NCI-H187 (cell line): ENCODE data around the gene SLC10A4.
"Not testable (repeated sequence)": the region's sequence is repeated elsewhere in the genome, so short reads cannot be mapped to it uniquely, and the experiment has no call there.

ENCODE experiments used
- DNase-seq, 2 experiments: peaks; one replicate each; lab custom pipeline; 2025; lab: John Stamatoyannopoulos, UW

Gene SLC10A4, protein sequence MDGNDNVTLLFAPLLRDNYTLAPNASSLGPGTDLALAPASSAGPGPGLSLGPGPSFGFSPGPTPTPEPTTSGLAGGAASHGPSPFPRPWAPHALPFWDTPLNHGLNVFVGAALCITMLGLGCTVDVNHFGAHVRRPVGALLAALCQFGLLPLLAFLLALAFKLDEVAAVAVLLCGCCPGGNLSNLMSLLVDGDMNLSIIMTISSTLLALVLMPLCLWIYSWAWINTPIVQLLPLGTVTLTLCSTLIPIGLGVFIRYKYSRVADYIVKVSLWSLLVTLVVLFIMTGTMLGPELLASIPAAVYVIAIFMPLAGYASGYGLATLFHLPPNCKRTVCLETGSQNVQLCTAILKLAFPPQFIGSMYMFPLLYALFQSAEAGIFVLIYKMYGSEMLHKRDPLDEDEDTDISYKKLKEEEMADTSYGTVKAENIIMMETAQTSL

GRCh38 chr4:48483006-48483776 is at the start of gene SLC10A4:
TSS of gene SLC10A4 (plus strand) at chr4:48483343. CDS start at chr4:48483562, 219 bp downstream.
- peak; percentile 17 to 30 for DNase-seq

- no peak for DNase-seq
These were observed 46.8 kb upstream of the SLC10A4 start for GRCh38 chr4:48436318-48436717.

- no peak for DNase-seq
These were observed 43.2 kb upstream of the SLC10A4 start for GRCh38 chr4:48439988-48440387.

DNA sequence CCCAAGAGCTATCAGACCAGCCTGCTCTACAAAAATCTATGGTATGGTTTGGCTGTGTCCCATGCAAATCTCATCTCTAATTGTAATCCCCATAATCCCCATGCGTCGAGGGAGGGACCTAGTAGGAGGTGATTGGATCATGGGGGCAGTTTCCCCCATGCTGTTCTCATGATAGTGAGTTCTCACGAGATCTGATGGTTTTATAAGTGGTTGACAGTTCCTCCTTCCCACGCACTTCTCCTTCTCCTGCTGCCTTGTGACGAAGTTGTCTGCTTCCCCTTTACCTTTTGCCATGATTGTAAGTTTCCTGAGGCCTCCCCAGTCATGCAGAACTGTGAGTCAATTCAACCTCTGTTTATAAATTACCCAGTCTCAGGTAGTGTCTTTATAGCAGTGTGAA is 42.2 kb upstream of the SLC10A4 start:
- not testable (repeated sequence) for DNase-seq

DNA sequence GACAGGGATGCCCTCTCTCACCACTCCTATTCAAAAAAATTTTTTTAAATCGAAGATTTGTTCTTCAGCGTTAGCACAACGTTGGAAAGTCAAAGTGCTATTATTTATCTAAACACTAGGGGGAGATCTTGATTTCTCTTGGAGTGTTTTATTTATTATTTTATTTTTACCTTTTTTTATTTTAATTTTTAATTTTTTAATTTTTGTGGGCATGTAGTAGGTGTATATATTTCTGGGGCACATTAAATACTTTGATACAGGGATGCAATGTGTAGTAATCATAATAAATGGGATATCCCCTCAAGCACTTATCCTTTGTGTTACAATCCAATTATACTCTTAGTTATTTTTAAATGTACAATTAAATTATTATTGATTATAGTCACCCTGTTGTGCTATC is 37.4 kb upstream of the SLC10A4 start:
- DNase-seq: no peak

DNA sequence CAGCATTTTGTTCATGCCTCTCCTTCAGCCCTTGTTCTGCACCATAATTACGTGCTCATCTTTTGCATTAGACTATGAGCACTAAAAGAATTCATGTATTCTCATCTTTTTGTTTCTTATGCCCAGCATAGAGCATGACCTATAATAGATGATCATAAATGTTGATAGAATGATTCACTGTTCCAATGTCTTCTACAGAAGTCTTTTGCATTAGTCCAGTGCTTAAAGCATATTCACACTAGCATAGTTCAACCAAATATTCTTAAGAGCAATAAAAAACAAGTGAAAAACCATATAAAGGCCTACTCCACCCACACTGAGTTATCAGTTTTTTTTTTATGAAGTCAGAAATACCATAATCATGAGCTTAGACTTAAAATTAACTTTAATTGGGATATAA is 36.5 kb upstream of the SLC10A4 start:
- DNase-seq: no peak

DNA sequence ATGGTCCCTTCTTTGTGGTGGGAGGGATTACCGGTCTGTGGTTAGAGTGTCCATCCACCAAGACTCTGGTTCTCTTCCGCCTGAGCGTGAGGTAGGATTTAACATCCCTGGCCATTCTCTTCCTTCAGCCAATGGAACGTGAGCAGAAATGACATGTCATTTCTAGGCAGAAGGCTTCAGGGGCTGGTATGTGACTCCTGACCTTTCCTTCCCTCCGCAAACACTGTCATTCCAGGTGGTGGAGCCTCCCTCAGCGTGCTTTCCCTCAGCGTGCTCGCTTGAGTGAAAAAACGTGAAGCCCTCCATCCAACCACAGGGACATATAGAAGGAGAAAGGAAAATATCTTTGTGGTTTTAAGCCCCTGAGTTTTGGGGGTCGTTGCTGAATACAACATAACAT is 34.0 kb upstream of the SLC10A4 start:
- no peak for DNase-seq

DNA sequence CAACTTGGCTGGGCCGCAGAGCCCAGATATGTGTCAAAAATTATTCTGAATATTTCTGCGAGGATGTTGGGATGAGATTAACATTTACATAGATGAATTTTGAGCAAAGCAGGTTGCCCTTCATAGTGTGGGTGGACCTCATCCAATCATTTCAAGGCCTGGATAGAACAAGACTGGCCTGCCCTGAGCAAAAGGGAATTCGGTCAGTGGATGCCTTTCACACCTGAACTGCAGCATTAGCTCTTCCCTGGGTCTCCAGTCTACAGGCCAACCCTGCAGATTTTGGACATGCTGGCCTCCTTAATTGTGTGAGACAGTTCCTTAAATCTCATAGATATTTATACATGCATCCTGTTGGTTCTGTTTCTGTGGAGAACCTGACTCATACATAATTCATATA is 32.4 kb upstream of the SLC10A4 start:
- DNase-seq: no peak

DNA sequence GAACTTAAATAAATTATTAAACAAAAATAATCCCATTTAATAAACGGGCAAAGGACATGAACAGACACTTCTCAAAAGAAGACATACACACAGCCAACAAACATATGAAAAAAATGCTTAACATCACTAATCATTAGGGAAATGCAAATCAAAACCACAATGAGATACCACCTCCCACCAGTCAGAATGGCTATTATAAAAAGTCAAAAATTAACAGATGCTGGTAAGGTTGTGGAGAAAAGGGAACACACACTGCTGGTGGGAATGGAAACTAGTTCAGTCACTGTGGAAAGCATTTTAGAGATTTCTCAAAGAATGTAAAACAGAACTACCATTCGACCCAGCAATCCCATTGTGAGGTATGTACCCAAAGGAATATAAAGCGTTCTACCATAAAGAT is 31.5 kb upstream of the SLC10A4 start:
- not testable (repeated sequence) for DNase-seq

DNA sequence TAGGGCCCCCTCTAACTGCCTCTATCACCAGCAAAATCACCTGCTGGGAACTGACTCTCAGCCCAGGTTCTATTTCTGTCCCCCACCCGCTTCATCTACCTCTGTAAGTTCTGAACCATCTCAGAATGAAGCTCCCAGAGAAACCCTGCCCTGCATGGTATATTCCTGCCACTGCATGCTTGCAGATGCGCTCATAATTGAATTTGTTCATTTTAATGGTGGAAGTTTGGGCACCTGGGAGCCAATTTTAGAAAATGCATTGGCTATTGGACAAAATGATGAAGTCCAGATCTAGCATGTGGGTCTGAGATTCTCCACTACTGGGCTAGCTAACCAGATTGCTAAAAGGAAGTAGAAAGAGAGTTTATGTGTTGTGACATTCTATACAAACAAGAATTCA is 28.6 kb upstream of the SLC10A4 start:
- DNase-seq: no peak

DNA sequence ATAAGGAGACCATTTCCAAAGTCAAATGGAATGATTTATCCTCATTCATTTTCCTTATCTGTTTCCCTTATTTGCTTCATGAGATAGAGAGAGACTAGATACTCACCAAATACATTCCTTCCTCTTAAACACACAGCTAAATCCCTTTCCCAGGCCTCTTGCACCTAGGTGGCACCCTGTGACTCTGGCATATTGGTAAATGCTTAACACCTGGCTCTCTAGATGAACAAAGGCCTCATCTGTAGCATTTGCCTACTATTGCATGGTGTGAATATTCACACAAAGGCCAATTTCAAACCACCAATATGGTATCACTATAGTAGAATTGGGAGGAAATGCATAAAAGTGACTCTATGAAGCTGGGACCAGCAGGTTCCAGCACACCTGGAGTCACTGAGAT is 22.1 kb upstream of the SLC10A4 start:
- DNase-seq: no peak

DNA sequence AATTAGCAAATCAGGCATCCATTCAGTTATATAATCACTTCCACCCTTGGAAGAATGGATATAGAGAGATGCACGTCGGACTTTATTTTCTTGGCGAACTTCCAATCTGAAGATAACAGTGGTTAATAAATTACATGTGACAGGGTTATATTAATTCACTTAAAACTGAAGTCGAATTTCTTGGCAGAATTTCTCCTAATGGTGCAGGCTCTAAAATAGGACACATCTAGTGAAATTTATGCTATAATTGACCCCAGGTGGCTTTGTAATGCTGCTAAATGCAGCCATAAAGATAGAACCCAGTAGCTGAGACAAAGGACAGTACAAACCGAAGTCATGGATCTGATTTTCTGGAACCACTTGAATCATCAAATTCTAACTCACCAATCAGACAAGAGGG is 20.8 kb upstream of the SLC10A4 start:
- no peak for DNase-seq

DNA sequence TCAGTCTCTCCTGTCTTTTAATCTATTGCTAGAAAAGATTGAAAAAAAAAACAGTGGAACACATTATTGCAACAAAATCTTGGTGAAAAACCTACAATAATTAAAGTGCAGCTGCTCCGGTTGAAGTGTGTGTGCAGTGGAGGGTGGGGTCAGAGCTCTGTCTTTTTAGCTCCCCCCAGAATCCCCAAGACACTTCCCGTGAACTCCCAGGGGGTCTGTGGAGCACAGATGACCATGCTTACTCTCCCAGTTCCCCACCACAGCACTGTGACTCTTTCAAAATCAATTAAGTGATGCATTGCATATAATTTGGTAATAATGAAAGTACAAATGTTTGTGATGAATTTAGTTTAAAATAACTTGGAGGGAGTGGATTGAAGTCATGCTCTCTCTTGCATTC is 15.7 kb upstream of the SLC10A4 start:
- no peak for DNase-seq

DNA sequence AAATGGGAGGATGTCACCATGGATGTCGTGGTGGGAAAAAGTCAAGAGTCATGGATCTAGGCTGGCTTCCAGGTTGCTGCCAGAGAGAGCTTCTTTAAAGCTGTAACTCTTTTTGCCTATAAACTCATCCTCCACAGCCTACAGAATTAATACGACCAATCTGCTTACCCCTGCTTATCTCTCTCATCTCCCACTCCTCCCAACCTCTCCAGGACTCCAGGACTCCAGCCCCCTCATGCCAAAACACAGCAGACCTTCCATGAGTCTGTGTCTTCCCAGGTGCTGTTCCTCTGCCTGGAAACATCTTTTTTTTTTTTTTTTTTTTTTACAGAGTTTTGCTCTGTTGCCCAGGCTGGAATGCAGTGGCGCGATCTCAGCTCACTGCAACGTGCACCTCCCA is 15.3 kb upstream of the SLC10A4 start:
- no peak for DNase-seq

DNA sequence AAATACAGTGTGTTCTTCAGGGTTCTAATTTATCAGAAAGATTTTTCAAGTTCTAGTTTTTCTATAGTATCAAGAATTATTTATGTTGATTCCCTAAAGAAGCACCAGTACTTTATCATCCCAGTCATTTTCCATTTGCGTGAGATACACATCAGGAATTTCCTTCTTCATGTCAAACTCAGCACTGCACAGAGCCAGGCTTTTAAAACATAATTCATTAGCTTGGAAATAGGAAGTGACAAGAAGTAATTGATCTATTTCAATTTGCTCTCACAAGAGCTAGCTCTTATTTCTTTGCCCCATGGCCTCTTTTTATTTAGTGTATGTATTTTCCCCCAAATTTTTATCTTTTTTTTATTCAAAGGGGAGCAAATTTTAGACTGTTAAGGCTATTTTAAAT is 13.0 kb upstream of the SLC10A4 start:
- no peak for DNase-seq

DNA sequence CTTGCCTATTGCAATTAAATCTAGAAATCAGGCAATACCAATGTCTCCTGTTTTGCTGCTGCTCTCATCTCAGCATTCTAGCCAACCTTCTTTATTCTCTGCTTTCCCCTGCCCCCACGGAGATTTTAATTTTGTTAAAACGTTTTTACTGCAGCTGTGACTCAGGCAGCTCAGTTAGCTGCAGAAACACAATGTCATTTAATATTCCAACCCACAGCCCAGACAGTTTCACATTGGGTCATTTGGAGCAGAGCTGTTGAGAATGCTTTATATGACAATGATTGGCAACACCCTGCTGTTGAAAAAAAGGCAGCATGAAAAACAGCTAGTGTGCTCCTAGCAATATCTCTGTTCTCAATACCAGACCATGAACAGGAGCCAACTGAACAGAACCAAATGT is 12.6 kb upstream of the SLC10A4 start:
- DNase-seq: no peak

- no peak for DNase-seq
These were observed 10.3 kb upstream of the SLC10A4 start for GRCh38 chr4:48472794-48473193.

DNA sequence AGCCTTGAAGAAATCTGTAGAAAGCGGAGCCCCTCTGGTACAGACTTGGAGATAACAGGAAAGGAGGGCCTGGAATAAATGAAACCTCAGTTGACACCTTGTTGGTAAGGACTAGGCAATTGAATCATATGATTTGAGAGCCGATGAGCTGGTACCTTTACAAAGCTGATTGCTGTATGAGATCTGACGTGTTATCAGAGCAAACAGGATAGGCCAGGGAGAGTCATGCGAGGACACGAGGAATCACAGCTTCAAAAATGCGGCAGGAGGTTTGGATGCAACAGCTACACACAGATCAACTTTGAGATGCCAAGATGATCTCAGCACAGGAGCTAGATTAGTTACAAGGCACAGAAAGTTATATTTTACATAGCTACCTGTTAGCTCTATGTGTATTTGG is 7.4 kb upstream of the SLC10A4 start:
- no peak for DNase-seq

DNA sequence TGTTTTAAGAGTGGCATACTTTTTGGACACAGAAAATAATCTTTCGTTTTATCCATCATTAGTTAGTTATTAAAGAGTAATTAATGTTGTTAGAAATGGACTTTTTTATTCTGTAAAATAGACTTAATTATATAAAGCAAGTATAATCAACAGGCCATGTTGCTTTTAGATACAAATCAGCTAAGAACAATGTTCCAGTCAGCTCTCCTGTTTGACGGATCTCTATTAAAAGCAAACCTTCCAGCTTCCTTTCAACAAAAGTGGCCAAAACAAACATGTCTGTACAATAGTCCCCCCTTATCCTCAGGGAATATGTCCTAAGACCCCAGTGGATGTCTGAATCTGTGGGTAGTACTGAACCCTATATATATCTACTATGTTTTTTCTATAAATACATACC is 4.9 kb upstream of the SLC10A4 start:
- no peak for DNase-seq

DNA sequence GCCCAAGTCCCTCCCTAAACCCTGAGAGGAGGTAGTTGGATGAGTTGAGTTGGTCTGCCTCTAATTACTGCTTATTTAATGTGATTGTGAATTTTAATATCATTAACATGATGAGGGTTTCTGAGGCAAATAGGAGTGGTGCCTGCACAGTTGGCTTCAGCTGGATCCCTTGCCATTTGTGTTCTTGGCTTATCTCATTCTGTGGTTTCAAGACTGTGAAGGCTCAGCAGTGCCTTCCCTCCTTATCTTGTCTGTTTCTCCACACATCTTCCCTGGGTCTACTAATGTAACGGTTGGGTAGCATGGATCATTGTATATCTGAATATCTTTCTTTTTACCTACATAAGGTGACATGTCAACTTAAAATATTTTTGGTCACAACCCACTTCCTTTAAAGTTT is 1.6 kb upstream of the SLC10A4 start:
- no peak for DNase-seq

- no peak for DNase-seq
These were observed 792 bp downstream of the SLC10A4 start for GRCh38 chr4:48483777-48484493.

GRCh38 chr4:48484494-48485168 is 1.5 kb downstream of the SLC10A4 start:
- no peak for DNase-seq
